GM13976 (cell line): ENCODE results near the gene RBX1.

Source experiments
- DNase-seq: peaks from one replicate; pipeline ENCODE4 v3.0.0; 2012; ENCODE audit warnings: low spot score
- CTCF ChIP-seq: IDR thresholded peaks from 2 replicates; pipeline ENCODE4 v1.5.1; 2012; ENCODE audit warnings: borderline replicate concordance, mild to moderate bottlenecking; ENCODE audit not compliant: insufficient read depth; ENCODE audit errors: extremely low read depth, missing control alignments, control extremely low read depth
- in situ Hi-C: fragments of 300-500 bp; cut with MboI; formaldehyde crosslinking; loops from one replicate; pipeline ENCODE4 v1.12.0; 2022; ENCODE audit warnings: low sequenced_read_pairs, mixed read lengths, inconsistent platforms; ENCODE audit not compliant: unreplicated experiment

RBX1 gene

GRCh38 chr22:40966726-40967085 lies 15.5 kb downstream of the RBX1 start:
- TF ChIP-seq CTCF = no peak
- no peak for DNase-seq
- in situ Hi-C loops = no loop called here

GRCh38 chr22:40967111-40967760 lies 16.1 kb downstream of the RBX1 start:
- no peak for TF ChIP-seq CTCF
- in situ Hi-C loops = no loop called here
- no peak for DNase-seq

GRCh38 chr22:40972587-40972986 lies 21.4 kb downstream of the RBX1 start:
- in situ Hi-C loops = no loop called here
- TF ChIP-seq CTCF = no peak

GRCh38 chr22:40973144-40973543 lies 22.0 kb downstream of the RBX1 start:
- no peak for TF ChIP-seq CTCF
- in situ Hi-C loops = no loop called here
- no peak for DNase-seq

More at GRCh38 chr22:40972587-40972986, 21.4 kb downstream of the RBX1 start:
- DNase-seq = no peak

GRCh38 chr22:40975366-40975765 lies 24.2 kb downstream of the RBX1 start:
- DNase-seq = no peak
- in situ Hi-C loops = no loop called here
- no peak for TF ChIP-seq CTCF

- no peak for DNase-seq
- no peak for TF ChIP-seq CTCF
- in situ Hi-C loops = no loop called here
These were observed 25.9 kb downstream of the RBX1 start for GRCh38 chr22:40976866-40977700.
